Suppressor macrophage treated with lipopolysaccharide for 4 hours (primary cell): Measurements from ENCODE around the gene PTPRR.

Experiments
- DNase-seq: peaks from one replicate; pipeline ENCODE4 v3.0.0-alpha.2; 2020

PTPRR gene

GRCh38 chr12:70908978-70909377 lies 11.6 kb downstream of the PTPRR start:
- no peak for DNase-seq

GRCh38 chr12:70907412-70907811 lies 13.1 kb downstream of the PTPRR start:
- DNase-seq: no peak

GRCh38 chr12:70895956-70896355 lies 24.6 kb downstream of the PTPRR start:
- DNase-seq: no peak

GRCh38 chr12:70892593-70892992 lies 27.9 kb downstream of the PTPRR start:
- DNase-seq: no peak

DNA sequence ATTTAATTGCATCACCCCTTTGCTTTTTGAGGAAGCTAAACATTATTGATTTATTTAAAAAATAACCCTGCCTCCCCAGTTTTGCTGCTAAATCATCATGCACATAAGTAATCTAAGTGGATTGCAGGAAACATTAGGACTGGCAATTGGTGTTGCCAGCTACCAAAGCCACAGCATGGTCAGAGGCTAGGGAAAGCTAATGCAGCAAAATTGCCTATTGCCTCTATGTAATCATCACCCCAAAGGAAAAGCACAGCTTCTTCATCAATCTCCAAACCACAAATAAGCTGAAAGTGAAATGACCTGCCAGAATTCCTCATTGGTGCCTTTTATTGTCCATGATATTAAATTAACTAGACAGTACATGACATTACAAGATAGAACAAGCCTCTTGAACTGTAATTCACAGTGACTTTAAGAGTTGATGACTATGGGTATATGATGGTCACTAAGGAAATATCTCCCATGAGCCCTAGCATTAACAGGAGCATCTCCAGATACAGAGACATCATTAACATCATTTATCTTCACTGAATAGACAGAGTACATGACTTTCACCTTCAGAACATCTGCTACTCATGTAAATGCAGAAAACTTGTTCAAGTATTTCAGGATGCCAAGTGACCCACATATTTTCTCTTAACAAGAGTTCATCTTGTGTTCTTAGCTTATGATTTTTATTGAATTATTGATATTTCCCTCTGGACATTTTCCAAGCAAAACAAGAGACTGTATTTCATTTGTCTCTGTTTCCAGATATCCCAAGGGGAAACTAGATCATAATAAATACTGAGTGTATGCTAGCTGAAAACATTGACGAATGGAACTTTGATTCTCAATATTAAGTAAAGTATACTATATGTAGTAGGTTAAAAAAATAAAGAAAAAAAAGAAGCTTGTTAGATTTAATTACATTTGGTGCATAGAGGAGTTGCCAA lies 29.4 kb downstream of the PTPRR start:
- no peak for DNase-seq

GRCh38 chr12:70885956-70886355 lies 34.6 kb downstream of the PTPRR start:
- no peak for DNase-seq

DNA sequence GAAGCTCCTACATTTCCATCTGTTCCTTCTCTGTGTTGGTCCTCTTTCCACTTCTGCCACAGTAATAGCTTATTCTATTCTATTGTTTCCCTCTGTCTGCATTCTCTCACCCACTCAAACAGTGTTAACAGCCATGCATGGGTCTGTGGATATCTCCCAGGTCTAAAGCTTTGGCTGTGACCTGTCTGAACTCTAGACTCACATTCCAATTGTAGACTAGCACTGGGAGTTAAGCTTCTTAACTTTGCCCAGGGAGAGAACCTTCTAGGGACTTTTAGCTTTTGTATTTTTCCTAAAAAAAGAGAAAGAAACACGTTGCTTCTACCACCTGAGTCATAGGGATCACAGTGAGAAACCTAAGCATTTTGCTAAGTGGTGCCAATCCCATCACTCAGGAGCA lies 36.7 kb downstream of the PTPRR start:
- no peak for DNase-seq

DNA sequence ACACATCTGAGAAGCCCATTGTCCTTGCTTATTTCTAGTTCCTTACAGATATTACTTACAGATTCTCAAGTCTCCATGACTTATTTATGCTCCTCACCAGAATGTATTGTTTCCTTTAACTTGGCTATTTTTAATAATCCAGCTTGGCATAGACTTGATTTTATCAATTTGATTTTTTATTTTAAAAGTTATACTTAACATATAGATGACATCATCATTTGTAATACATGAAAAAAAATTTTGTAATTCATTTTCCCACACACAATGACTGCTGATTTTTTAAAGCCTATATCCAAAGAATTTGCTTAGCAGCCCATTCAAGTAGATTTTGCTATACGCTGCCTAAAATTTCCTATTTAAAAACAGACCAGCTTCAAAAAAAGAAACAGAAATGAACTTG lies 39.8 kb downstream of the PTPRR start:
- DNase-seq: no peak

DNA sequence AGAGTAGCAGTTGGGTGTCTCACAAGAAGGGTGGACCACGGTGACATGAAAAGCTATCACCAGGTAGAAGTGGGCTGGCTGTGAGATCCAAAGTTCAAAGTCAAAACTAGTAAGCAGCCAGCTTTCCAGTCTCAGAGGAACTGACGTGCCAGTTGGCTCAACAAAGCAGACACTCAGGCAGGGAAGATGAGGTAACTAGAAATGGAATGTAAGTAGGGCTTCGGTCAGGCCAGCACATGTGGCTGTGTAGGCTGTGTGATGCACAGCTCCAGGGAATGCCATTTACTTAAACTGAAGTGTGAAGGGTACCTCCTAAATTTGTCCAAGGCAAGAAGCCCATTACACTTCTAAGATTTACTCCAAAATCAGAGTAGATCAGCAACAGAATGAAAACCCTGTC lies 43.6 kb downstream of the PTPRR start:
- no peak for DNase-seq

- DNase-seq: no peak
These were observed 44.9 kb downstream of the PTPRR start for GRCh38 chr12:70875628-70876027.

DNA sequence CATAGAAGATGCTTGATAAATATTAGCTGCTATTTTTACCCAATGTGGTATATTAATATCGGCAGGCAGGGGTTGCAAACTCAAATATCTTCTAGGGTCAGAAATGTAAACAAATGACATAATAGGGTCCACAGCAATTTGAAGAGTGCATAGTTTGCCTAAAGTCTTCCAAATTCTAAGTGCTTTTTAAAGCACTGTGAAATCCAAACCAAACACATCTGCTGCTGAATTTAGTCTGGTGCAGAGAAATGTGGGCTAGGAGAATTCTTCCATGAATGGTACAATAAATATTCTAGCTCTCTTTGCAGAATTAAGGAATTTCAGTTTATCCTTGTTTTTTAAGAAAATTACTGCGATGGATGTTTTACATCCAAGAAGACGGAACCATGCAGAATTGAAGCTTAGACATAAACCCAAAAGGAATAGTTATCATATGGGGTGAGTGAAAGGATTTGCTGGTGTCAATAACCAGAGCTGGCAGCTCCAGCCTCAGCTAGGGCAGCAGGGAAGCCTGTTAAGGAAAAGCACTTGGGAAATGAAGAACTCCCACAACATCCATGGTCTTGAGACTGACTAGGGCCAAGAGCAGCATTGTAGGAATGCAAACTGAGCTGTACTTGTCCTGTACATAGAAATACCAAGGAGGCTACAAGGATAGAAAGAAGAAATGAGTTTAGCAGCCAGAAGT lies 65.5 kb downstream of the PTPRR start:
- DNase-seq: no peak

DNA sequence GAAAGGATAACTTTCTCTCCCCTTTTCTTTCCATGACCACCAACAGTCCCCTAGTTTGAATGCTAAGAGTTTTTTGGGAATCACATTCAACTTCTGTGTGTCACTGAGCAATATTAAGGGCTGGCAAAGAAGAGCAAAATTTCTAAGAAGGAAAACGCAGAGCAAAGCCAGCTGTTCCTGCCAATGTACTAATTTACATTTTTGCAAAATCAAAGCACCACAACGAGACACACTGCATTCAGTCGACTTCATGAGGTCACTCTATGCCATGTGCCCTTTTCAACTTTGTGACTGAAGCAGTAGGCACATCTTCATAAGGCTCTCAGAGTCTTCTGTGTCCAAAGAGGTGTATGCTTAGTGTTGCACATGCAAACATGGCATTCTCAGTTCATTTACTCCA lies 66.4 kb downstream of the PTPRR start:
- DNase-seq: no peak

- DNase-seq: peak; percentile 18
These were observed 67.2 kb downstream of the PTPRR start for GRCh38 chr12:70853326-70853725.

DNA sequence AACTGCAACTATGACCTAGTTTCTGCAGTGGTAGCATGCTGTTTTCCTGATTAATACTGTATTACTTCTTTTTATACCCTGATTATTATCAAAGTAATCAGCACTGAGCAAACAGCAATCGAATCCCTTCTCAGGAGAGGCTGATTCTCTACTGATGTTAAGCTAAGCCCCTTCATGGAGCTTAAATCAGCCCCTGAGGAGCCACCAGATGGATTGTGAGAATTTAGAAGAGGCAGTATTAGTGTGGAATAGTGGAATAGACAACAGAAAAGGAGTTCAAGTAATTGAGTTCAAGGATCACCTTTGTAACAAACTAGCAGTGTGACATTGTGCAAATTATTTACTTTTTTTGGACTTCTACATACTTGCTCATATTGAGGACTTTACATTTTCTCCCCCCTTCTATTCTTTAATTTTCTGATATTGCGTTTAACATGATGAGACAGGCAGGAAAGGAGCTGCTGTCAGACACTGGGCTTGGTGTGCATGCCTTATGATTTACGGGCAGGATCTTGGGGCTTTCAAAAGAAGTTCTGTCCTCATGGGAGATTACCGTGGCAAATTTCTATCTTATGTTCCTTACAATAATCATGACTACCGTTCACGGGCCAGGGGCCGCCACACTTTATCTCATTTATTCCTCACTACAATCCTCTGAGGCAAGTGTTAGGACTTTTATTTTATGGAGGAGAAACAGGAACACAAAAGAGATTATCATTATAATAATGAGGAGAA lies 68.0 kb downstream of the PTPRR start:
- DNase-seq: no peak

GRCh38 chr12:70849265-70849960 lies 71.1 kb downstream of the PTPRR start:
- DNase-seq: no peak

DNA sequence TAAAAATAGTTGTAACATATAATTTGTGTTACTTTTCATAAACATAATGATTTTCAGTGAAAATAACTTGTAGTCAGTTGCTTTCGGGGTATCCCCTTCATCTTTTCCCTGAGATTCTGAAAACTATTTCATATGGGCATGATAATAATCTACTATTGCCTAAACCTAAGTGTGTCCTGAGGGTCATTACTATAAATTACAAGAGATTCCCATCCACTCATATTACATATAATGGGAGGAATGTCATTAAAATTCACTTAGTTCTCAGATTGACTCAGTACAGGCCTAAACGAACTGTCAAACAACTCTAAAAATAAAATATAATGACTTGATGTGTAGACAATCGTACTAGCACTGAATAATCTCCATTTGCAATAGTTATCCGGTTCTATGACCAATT lies 72.7 kb downstream of the PTPRR start:
- no peak for DNase-seq

DNA sequence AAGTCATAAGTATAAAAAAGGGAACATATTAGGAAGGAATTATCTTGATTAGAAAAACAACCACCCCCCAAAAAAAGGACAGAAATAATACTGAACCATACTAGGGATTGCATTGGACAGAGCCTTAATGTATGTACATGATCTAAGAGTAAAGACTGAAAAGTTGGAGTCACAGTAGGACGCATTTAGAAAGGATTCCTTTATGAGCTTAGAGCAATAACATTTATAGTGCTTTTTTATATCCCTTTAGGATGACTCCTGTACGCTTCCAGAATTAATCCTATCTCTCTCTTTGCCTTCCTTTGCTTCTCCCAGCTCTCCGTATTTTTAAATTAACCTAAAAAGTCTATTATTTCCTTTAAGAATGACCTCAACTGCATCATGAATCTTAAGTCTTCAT lies 75.3 kb downstream of the PTPRR start:
- no peak for DNase-seq

DNA sequence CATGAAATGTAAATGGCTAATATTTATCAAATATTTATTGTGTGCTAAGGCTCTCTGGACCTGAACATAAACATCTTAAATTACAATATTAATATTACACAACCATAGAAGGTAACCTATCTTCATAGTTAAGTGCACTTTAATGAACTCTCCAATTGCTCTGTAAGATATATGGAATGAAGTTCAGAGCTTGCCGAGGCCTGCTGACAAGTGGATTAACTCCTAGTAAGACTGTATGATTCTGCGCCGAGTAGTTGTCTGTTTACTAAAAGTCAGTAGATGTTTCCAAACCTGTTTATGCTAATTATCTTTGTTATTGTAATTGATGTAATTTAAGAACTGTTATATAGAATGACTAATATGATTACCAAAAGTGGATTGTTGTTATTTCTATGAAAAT lies 77.2 kb downstream of the PTPRR start:
- no peak for DNase-seq

DNA sequence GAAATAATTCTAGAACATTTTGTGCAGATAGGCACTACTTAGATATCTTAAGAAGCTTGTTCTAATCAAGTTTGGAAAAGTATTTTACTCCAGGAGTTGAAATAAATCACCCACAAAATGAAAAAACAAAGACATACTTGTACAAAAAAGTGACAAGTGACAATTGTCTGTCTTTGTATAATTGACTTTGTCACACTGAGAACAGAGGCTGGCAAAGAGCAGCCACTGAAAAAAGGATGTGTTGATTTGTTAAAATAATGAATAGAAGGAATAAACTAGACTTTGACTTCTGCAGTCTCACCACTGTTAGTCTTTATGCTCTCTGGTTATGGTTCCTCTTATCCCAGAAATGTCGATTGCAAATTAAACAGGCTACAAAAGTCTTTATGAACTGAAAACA lies 77.6 kb downstream of the PTPRR start:
- DNase-seq: no peak

DNA sequence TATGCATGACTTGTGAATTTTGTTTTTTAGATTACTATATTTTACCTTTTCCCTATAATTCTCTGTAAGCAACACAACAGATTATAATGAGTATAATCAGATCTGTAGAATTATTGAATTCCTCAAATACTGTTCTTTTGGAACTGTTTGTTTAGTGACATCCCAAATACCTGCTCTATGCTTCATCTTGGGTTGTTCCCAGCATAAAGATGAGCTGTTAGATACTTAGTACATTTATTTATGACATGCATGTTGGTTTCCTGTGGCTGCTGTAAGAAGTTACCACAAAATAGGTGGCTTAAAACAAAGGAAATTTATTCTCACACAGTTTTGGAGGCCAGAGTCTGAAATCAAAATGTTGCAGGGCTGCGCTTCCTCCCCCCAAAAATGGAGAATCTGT lies 78.4 kb downstream of the PTPRR start:
- DNase-seq: no peak

GRCh38 chr12:70840656-70841350 lies 79.7 kb downstream of the PTPRR start:
- no peak for DNase-seq

- no peak for DNase-seq
These were observed 81.0 kb downstream of the PTPRR start for GRCh38 chr12:70839544-70839943.
